ENCODE data around the gene SND1.
A peak's percentile ranks its signal among the peaks of the same experiment; 100 is the strongest.

The SND1 gene

GRCh38 chr7:128129224-128129864 is 477.4 kb downstream of the SND1 start:
- DNase-seq: no peak

- no peak for DNase-seq
Observed at GRCh38 chr7:128131115-128131514, 479.1 kb downstream of the SND1 start.

- no peak for DNase-seq
Observed at GRCh38 chr7:128131731-128132130, 479.7 kb downstream of the SND1 start.

GRCh38 chr7:128132426-128133069 is 480.6 kb downstream of the SND1 start:
- DNase-seq: no peak

- no peak for DNase-seq
Observed at GRCh38 chr7:128135159-128135514, 483.1 kb downstream of the SND1 start.

- peak; percentile 40 for DNase-seq
Observed at GRCh38 chr7:128135515-128136214, 483.7 kb downstream of the SND1 start.

- DNase-seq: no peak
Observed at GRCh38 chr7:128136215-128136597, 484.2 kb downstream of the SND1 start.

GRCh38 chr7:128137181-128137580 is 485.2 kb downstream of the SND1 start:
- no peak for DNase-seq

GRCh38 chr7:128139406-128139805 is 487.4 kb downstream of the SND1 start:
- no peak for DNase-seq

GRCh38 chr7:128141683-128142195 is 489.7 kb downstream of the SND1 start:
- DNase-seq: no peak

Data from T1000 (cell line).